Hematopoietic multipotent progenitor cell (in vitro differentiated cells): ENCODE results near the gene USP12. TPM values are rescaled to one million over a fixed set of nuclear protein-coding genes. Genes with fewer than 3 reads are reported as not detected.

Experiments used
- total RNA-seq: library from RNA; depleted of rRNA; stranded (reverse); fragments of >200 nt; gene quantifications from one replicate; pipeline ENCODE4 v1.2.3, GENCODE V29; 2012

The USP12 gene
- total RNA-seq, 1 donor, result 8.1 TPM

Other genes with a start within 250 kb of the USP12 start
- gene RPL21, start 79.7 kb upstream of the USP12 start, total RNA-seq, result 570 TPM
- gene RASL11A, start 99.0 kb upstream of the USP12 start, total RNA-seq, result 3.8 TPM